Myocyte (in vitro differentiated cells): Measurements from ENCODE around the gene CHN2. TPM values are rescaled to one million over a fixed set of nuclear protein-coding genes. Genes with fewer than 3 reads are reported as not detected.

ENCODE experiments used
- DNase-seq: peaks from one replicate; pipeline ENCODE4 v3.0.0-alpha.2; 2012; ENCODE audit warnings: low read depth
- total RNA-seq: library from RNA; depleted of rRNA; stranded (reverse); fragments of >200 nt; gene quantifications from 2 replicates; pipeline ENCODE4 v1.2.3, GENCODE V29; 2014

Gene CHN2
- total RNA-seq, 1 donor from 2014 or later, result 3.2 TPM

- DNase-seq, result no peak
These were observed 165.0 kb downstream of the CHN2 start for GRCh38 chr7:29359482-29360093.

GRCh38 chr7:29360633-29361625 is 166.4 kb downstream of the CHN2 start:
- no peak for DNase-seq

GRCh38 chr7:29362380-29362779 is 167.8 kb downstream of the CHN2 start:
- DNase-seq, result no peak

- DNase-seq, result no peak
These were observed 169.3 kb downstream of the CHN2 start for GRCh38 chr7:29363636-29364425.

GRCh38 chr7:29364661-29365060 is 170.1 kb downstream of the CHN2 start:
- DNase-seq, result no peak

- DNase-seq, result no peak
These were observed 170.8 kb downstream of the CHN2 start for GRCh38 chr7:29365423-29365822.

- no peak for DNase-seq
These were observed 173.2 kb downstream of the CHN2 start for GRCh38 chr7:29367784-29368183.

GRCh38 chr7:29369909-29370488 is 175.4 kb downstream of the CHN2 start:
- no peak for DNase-seq

GRCh38 chr7:29370531-29371314 is 176.1 kb downstream of the CHN2 start:
- DNase-seq, result peak; percentile 24

GRCh38 chr7:29371472-29371871 is 176.9 kb downstream of the CHN2 start:
- no peak for DNase-seq

GRCh38 chr7:29372351-29373090 is 177.9 kb downstream of the CHN2 start:
- DNase-seq, result no peak

GRCh38 chr7:29375641-29376562 is 181.3 kb downstream of the CHN2 start:
- DNase-seq, result peak; percentile 7

- DNase-seq, result no peak
These were observed 183.1 kb downstream of the CHN2 start for GRCh38 chr7:29377718-29378117.

GRCh38 chr7:29379551-29379950 is 185.0 kb downstream of the CHN2 start:
- DNase-seq, result no peak

- no peak for DNase-seq
These were observed 186.9 kb downstream of the CHN2 start for GRCh38 chr7:29381206-29382094.

- DNase-seq, result no peak
These were observed 189.7 kb downstream of the CHN2 start for GRCh38 chr7:29384277-29384676.

GRCh38 chr7:29385214-29385814 is 190.7 kb downstream of the CHN2 start:
- DNase-seq, result no peak
